GM08714 (cell line): ENCODE results near the gene ADK.
"Not testable (repeated sequence)": the region's sequence is repeated elsewhere in the genome, so short reads cannot be mapped to it uniquely, and the experiment has no call there.

Experiments used
- H3K4me3 ChIP-seq: fragments of 200-500 bp; sonication (Bioruptor generic); 2 replicates; pipeline ENCODE4 v1.5.1; 2014; ENCODE audit warnings: mild to moderate bottlenecking, low read length, inconsistent platforms
- ZNF274 ChIP-seq: IDR thresholded peaks from 2 replicates; pipeline ENCODE4 v1.6.1; 2012; ENCODE audit warnings: mild to moderate bottlenecking, low read depth, low read length

The ADK gene

DNA sequence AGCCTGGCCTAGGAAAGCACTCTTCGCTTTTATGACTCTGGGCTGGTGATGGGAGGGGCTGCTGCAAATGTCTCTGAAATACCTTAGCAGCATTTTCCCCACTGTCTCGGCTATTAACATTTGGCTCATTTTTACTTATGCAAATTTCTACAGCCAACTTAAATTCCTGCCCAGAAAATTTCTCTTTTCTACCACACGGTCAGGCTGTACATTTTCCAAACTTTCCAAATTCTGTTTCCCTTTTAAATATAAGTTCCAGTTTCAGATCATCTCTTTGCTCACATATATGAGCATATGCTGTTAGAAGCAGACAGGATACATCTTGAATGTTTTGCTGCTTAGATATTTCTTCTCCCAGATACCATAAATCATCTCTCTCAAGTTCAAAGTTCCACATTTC, 332.3 kb downstream of the ADK start:
- no peak for TF ChIP-seq ZNF274
- H3K4me3 ChIP-seq: no peak overlapping the region

DNA sequence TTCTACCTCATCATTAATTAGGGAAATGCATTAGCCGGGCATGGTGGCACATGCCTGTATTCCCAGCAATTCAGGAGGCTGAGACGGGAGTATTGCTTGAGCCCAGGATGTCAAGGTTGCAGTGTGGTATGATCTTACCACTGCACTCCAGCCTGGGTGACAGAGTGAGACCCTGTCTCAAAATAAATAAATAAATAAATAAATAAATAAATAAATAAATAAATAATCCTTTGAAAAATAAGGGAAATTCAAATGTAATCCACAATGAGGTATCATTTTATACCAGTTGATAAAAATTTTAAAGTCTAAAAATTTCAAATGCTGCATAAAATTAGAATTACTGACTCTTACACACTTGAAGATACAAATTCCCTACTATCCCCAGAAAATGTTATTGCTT, 334.3 kb downstream of the ADK start:
- no peak overlapping the region for H3K4me3 ChIP-seq
- no peak for TF ChIP-seq ZNF274

DNA sequence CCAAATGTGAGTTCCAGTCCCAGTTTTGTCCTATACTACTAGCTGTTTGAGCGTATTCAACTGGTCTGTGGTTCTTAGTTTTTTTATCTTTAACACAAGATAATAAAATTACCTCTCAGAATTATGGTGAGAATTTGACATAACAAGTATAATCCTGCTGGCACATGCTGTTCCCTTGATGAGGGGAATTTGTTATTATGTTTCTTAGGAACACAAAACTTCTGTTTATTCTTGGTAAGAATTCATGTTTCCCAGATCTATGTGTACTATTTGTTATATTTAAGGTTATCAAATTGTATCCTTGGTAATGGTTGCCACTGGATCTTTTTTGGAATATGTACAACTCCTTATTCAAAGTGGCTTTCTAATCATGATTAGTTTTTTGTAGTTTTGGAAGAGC, 335.6 kb downstream of the ADK start:
- no peak for TF ChIP-seq ZNF274
- H3K4me3 ChIP-seq: no peak overlapping the region

DNA sequence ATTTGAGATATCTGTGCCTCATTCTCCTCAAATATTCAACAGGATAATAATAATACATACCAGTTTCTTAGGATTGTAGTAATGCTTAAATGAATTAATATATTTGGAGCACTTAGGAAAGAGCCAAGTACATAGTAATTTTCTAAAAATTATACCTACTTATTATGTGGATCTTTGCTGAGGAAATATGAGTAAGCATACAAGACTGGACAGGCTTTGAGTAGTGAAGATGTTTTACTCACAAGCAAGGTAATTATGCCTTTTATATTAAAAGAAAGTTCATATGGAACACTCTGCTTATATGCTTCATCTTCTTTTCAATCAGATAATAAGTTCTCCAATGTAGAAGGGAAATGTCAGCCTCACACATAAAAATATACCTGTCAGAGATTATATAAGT, 337.9 kb downstream of the ADK start:
- TF ChIP-seq ZNF274: no peak
- H3K4me3 ChIP-seq: no peak overlapping the region

DNA sequence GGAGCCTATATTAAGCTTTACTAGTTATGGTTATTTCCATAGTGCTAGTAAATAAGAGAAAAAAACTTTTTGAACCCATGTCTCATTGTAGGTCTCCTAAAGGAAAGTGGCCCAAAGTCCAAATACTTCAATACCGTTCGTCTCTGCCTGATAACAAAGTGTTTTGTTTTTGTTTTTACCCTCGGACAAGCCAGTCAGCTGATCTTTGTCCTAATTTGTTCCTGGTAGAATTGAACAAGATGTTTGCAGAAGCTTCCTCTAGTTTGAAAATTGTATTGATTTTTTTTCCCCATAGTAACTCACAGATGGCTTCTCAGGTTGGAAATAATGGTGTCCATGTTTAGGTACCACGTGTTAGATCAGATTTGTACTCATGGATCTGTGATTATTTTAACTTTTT, 339.5 kb downstream of the ADK start:
- no peak for TF ChIP-seq ZNF274
- no peak overlapping the region for H3K4me3 ChIP-seq

DNA sequence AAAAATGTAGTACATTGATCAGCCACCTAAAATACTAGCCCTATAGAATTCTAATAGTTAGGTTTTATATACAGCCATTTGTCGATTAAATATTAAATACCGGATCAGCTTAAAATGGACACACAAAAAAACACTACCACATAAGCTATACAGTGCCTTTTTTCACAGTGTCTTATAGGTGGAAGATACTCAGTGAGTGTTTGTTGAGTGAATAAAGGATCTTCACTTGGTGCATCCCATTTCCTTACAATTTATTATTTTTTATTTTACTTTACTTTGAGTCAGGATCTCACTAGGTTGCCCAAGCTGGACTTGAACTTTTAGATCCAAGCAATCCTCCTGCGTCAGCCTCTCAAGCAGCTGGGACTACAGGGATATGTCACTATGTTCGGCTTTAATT, 340.0 kb downstream of the ADK start:
- no peak overlapping the region for H3K4me3 ChIP-seq
- no peak for TF ChIP-seq ZNF274

DNA sequence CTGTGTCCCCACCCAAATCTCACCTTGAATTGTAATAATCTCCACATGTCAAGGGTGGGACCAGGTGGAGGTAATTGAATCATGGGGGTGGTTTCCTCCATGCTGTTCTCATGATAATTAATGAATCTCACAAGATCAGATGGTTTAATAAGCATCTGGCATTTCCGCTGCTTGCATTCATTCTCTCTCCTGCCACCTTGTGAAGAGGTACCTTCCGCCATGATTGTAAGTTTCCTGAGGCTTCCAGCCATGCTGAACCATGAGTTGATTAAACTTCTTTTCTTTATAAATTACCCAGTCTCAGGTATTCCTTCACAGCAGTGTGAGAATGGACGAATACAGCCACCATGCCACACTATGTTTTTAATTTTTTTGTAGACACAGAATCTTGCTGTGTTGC, 345.3 kb downstream of the ADK start:
- not testable (repeated sequence) for H3K4me3 ChIP-seq

DNA sequence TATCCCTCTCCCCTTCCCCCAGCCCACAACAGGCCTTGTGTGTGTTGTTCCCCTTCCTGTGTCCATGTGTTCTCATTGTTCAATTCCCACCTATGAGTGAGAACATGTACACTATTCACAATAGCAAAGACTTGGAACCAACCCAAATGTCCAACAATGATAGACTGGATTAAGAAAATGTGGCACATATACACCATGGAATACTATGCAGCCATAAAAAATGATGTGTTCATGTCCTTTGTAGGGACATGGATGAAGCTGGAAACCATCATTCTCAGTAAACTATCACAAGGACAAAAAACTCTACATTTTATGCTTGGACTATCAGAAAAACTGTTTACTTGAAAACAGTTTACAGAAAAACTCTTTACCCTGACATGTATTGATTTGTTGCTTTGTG, 347.6 kb downstream of the ADK start:
- not testable (repeated sequence) for H3K4me3 ChIP-seq

DNA sequence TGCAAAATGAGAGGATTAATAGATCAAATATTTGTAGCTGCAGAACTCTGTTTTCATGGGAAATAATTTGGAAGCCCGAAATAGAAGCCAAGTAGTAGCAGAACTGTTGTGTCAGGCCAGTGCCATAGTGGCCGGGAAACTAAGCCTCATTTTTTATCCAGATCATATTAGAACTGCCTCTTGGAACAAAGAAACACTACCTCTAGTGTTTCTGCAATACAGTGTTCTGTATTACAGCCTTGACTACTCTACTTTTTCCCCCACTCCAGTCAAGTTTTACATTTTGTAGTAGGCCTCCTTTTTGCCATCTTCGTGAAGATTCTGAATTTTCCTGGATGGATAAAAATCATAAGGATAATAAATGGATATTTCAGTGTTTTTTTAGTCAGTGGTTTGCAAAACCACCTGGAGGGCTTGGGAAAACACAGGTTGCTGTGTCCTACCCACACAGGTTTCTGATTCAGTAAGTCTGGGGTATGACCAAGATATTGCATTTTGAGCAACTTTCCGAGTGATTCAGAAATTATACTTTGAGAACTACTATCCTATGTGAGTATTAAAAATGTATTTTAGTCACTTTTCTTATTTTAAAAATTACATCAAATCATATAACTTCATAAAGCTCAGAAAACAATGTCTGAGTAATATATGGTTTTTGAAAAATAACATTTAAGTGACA, 349.1 kb downstream of the ADK start:
- H3K4me3 ChIP-seq: no peak overlapping the region
- no peak for TF ChIP-seq ZNF274

DNA sequence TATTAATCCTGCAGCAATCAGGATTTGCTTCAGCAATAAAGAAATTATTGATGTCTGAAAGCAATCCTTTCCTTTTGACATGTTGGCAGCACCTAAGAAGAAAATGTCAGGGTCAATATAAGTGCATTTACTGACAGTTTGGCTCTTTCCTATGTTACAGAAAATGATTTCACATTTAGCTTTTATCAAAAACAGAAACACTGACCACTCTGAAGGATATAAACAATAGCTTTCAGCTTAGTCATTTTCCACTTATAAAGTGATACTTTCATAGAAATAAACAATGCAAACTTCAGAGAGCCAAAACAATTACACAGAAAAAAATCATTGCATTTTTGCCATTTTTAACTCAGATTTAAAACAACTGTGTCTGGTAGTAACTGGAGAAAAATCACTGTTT, 349.8 kb downstream of the ADK start:
- no peak for TF ChIP-seq ZNF274
- no peak overlapping the region for H3K4me3 ChIP-seq

DNA sequence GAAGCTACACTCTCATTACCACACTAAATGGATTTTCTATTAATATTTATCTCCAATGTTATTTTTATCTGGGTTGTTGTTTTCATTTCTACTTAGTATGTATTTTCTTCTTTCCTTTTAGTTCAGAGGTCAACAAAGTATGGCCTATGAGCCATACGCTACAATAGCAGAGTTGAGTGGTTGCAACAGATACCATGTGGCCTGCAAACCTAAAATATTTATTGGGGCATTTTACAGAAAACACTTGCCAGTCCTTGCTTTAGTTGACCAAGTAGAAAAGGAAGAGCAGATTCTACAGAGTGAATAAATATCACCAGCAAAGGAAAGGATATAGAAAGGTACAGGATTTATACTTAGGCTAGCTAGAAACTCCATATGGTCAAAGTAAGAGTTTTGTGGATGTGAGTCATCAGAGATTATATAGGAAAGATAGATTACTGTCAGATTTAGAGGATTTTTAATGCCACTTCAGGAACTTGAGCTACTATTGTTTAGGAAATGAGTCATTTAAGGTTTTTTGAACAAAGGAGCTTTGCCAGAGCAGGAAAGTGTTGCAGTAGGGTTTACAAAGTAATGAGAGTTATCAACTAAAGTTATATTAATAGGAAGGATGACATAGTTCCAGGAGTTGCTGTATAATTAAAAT, 352.1 kb downstream of the ADK start:
- no peak for TF ChIP-seq ZNF274
- no peak overlapping the region for H3K4me3 ChIP-seq

DNA sequence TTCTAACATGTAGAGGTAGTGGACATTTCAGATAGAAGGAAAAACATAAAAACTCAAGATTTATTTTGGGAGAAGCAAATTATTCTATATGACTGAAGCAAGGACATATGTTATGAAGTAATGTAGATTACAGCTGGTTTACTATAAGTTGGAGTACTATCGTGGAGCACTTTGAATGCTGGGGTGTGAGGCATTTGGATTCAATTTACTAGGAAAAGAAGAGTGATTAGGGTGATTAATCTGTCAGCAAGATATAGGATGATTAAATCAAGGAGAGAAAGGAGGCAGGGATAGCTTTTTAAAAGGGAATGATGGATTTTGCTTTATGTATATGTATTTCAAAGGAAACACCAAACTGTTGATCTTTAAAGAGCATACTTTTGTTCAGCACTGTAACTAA, 356.9 kb downstream of the ADK start:
- H3K4me3 ChIP-seq: no peak overlapping the region
- no peak for TF ChIP-seq ZNF274

DNA sequence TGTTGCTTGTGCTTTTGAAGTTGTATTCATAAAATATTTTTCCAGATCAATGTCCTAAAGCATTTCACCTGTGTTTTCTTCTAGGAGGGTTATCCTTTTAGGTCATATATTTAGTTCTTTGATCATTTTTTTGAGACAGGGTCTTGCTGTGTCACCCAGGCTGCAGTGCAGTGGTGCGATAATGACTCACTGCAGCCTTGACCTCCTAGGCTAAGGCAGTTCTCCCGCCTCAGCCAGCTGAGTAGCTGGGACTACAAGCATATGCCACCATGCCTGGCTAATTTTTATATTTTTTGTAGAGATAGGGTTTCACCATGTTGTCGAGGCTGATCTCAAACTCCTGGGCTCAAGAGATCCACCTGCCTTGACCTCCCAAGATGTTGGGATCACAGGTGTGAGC, 359.6 kb downstream of the ADK start:
- no peak for TF ChIP-seq ZNF274
- no peak overlapping the region for H3K4me3 ChIP-seq

DNA sequence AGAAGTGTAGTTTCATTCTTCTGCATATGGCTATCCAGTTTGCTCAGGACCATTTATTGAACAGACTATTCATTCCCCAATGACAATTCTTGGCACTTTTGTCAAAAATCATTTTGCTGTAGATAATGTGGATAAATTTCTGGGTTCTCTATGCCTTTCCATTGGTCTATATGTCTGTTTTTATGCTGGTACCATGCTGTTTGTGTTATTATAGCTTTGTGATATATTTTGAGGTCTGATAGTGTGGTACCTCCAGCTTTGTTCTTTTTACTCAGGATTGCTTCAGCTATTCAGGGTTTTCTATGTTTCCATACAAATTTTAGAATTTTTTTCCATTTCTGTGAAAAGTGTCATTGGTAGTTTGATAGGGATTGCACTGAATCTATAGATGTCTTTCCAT, 360.0 kb downstream of the ADK start:
- no peak for TF ChIP-seq ZNF274
- H3K4me3 ChIP-seq: no peak overlapping the region

DNA sequence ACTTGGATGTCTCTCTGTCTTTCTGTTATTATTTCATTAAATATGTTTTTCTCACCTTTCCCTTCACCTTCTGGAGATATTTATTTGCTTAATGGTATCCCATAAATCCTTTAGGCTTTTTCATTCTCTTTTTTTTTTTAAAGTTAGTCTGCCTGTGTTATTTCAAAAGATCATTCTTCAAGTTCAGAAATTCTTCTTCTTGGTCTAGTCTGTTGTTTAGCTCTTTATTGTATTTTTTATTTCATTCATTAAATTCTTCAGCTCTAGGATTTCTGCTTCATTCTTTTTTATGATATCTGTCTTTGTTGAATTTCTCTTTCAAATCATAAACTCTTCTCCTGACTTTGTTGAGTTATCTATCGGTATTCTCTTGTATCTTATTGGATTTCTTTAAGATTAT, 363.3 kb downstream of the ADK start:
- H3K4me3 ChIP-seq: no peak overlapping the region
- no peak for TF ChIP-seq ZNF274

DNA sequence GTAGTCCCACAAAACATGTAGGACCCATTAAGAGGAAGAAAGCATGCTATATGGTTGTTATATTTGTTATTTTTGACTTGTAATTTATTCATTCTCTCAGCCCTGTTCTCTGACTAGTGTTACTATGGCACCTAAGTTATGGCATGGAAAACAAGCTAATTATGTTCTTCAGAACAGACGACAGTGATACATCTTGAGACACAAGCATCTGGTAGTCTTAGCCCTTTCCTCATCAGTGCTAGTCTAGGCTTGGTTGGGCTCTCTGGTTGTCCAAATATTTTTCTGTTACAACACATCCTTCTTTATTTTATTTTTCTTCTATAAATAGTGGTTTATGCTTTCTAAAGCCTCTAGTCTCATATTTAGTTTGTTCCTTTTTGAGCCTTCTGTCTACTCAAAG, 367.0 kb downstream of the ADK start:
- TF ChIP-seq ZNF274: no peak
- H3K4me3 ChIP-seq: no peak overlapping the region
